HL-60/S4 (cell line): ENCODE data around the gene BICRA.
"Not testable (repeated sequence)": the region's sequence is repeated elsewhere in the genome, so short reads cannot be mapped to it uniquely, and the experiment has no call there.

Experiments
- in situ Hi-C: fragments of 300-500 bp; cut with MboI; formaldehyde crosslinking; loops from 2 replicates; pipeline ENCODE4 v1.14.3; 2022; ENCODE audit warnings: low sequenced_read_pairs

The BICRA gene

DNA sequence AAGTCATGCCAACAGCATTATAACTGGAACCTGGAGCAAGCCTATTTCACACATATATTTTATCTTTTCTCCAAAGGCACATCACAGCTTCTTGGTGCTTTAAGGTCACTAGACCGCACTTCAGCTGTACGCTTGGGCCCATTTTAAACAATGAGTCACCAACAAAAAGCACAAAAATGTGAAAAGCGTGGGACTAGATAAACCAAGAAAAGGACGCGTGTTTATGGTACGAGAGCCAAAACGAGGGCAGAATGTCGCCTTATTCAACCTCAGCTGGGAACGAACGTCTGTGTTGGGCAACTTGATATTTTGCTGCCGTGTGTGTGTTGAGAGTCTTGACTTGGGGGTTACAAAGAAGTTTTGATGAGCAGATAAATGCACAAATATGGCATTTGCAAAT is 95.1 kb downstream of the BICRA start:
- in situ Hi-C loops: no loop called here

DNA sequence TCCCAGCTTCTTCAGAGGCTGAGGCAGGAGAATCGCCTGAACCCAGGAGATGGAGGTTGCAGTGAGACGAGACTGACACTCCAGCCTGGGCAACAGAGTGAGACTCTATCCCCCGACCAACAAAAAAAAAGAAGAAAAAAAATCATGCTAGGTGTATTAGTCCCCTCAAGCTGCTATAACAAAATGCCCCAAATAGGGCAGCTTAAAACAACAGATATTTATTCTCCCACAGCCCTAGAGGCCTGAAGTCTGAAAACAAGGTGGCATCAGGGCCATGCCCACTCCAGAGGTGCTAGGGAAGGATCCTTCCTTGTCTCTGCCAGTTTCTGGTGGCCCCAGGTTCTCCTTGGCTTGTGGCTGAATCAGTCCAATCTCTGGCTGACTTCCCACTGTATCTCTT is 95.7 kb downstream of the BICRA start:
- in situ Hi-C loops: no loop called here

DNA sequence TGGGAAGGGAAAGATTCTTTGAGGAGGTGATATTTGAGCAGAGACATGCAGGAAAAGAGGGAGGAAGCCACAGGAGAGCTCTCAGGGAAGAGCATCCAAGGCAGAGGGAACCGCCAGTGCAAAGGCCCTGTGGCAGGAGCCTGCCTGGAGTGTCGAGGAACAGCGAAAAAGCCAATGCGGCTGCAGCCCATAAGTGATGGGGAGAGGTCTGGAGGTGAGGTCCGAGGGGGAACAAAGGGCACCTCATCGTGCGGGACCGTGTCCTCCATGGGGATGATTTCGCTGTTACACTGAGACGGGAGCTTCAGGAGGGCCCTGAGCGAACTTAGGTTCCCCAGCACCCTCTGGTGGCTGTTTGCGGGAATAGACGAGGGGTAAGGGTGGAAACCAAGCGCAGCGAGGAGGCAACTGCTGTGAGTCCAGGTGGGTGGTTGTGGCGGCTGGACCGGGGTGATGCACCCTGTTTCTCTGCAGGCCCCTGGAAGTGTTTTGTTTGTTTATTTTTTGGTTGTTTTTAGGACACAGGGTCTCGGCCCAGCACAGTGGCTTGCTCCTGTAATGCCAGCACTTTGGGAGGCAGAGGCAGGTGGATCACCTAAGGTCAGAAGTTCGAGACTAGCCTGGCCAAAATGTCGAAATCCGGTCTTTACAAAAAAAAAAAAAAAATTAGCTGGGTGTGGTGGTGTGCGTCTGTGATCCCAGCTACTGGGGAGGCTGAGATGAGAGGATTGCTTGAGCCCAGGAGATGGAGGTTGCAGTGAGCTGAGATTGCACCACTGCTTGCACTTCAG is 98.4 kb downstream of the BICRA start:
- in situ Hi-C loops: no loop called here

DNA sequence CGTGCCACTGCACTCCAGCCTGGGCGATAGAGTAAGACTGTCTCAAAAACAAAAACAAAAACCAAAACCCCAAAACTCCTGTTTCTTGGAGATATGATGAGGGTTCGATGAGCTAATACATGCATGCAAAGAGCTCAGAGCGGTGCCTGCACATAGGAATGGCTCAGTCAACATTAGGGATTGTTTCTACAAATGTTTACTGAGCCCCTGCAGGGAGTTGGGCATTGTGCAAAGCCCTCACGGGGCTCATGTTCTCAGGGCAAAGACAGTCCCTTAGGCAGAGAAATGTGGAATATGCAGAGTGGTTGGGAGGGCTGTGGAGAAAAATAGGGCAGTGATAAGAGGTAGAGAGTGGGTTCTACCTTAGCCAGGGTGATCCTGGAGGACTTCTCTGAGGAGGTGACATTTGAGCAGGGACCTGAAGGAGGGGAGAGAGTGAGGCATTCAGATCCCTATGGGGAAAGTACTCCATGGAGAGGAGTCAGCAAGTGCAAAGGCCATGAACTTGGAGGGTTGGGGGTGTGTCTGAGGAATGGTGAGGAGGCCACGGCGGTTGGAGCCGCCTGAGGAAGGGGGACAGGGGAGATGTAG is 102.8 kb downstream of the BICRA start:
- in situ Hi-C loops: no loop called here

DNA sequence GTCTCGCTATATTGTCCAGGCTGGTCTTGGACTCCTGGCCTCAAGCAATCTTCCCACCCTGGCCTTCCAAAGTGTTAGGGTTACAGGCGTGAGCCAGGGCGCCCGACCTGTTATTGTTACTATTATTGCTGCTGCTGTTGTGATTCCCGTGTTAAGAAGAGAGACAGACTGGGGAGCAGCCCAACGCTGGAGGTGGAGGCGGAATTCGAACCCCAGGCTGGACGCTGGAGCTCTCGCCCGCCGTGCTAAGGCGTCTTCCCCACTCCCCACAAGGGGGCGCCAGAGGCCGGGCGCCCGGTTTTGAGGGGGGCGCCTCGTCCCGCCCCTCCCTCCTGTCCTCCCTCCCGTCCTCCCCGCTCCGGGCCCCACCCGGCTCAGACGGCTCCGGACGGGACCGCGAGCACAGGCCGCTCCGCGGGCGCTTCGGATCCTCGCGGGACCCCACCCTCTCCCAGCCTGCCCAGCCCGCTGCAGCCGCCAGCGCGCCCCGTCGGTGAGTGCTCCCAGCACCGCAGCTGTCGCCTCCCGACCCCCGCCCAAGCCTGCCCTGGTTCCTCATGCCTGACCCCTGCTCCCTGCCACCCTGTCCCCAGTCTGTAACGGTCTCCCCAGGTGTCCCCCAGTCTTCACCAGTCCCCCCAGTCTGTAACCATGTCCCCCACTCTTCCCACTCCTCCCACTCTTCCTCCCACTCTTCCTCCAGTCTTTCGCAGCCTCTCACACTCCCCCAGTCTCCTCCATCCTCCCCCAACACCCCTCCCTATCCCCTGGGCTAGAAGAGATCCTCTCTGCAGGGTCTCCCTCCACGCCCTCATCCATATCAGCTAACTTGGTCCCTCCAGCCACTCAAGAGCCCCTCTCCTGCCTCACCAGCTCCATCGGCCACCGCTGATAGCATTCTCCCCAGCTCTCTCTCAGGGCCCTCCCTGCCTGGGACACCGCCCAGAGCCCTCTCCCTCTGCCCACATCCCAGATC is 104.4 kb downstream of the BICRA start, which contains the start of gene EHD2:
Gene EHD2, plus strand, starts transcription at position 377 of the 976 bp plus-strand sequence. CDS start 3,191 bp downstream, outside the sequence.
- in situ Hi-C loops: no loop called here

DNA sequence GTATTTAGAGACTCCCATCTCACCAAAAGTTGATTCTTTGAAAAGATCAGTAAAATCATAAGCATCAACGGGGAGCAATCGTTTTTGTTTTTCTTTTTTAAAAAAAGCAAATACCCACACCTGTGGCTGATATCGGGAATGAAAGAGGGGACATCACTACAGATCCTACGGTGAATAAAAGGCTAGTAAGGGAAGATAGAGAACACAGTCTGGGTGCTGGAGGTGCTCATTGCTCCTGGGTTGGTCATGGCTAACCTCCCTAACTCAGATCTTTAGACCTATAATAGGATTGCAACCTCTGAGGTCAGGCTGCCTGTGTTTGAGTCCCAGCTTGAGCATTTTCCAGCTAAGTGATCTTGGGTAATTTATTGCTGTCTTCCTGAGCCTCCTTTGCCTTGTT is 105.4 kb downstream of the BICRA start:
- in situ Hi-C loops: no loop called here

DNA sequence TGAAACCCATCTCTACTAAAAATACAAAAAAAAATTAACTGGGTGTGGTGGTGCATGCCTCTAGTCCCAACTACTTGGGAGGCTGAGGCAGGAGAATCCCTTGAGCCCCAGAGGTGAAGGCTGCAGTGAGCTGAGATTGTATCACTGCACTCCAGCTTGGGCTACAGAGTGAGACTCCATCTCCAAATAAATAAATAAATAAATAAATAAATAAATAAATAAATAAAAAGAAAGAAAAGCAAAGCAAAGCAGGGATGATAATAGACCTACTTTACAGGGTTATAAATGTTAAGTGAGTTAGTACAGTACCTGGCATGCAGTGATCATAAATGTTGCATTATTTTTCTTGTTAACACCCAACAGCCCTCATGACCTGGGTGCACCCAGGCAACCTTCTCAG is 105.9 kb downstream of the BICRA start:
- in situ Hi-C loops: not testable (repeated sequence)

DNA sequence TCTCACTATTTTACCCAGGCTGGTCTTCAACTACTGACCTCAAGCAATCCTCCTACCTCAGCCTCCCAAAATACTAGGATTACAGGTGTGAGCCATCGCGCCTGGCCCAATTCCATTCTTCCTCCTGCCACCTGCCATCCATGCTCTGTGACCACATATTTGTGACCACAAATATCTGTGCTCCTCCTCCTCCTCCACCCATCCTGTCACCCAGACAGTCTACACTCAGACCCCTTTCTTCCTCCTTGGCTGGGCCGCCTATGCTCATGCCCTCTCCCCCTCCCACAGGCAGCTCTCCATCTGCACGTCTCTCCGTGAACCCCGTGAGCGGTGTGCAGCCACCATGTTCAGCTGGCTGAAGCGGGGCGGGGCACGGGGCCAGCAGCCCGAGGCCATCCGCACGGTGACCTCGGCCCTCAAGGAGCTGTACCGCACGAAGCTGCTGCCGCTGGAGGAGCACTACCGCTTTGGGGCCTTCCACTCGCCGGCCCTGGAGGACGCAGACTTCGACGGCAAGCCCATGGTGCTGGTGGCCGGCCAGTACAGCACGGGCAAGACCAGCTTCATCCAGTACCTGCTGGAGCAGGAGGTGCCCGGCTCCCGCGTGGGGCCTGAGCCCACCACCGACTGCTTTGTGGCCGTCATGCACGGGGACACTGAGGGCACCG is 107.5 kb downstream of the BICRA start:
- in situ Hi-C loops: no loop called here

DNA sequence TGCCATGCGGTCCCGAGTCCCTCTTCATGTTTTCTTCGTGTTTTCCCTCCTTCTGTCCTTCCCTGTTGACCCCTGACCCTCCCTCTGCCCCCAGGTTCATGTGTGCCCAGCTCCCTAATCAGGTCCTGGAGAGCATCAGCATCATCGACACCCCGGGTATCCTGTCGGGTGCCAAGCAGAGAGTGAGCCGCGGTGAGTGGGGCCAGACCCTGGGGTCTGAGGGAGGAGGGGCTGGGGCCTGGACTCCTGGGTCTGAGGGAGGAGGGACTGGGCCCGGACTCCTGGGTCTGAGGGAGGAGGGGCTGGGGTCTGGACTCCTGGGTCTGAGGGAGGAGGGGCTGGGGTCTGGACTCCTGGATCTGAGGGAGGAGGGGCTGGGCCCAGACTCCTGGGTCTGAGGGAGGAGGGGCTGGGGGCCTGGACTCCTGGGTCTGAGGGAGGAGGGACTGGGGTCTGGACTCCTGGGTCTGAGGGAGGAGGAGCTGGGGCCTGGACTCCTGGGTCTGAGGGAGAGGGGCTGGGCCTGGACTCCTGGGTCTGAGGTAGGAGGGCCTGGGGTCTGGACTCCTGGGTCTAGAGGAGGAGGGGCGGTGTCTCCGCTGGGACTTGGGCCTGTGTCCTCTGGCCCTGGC is 109.6 kb downstream of the BICRA start:
- in situ Hi-C loops: not testable (repeated sequence)

DNA sequence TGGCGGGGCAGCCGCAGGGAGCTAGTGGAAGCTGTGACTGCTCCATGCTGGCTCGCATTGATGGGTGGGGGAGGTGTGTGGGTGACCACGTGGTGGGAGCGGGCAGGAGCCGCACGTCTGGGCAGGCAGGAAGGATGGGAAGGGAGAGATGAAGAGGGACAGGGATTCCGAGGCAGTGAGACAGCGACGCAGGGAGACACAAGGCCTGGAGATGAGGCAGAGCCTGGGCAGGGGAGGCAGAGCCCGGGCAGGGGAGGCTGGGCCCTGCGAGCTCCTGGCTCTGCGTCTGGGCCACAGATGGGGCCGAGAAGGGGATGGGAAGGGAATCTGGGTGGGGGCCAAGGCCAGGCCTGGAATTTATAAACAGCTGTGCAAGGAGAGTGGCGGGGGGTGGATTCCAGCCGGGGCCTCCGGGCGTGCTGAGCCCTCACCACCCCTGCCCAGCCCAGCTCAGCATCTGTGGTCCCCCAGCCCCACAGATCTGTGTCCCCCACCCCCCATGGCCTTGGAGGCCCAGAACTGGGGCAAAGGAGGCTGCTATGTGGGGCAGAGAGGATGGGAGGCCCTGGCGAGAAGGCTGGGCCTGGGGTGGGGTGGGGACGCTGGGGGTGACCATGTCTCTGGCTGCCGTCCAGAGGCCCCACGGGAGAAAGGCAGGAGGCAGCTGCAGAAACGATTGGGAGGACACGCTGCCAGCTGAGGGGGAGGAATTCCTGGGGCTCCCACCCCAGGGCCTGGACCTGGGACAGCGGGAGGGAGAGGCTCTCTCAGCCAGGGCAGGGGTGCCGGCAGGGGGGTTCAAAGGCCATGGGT is 110.3 kb downstream of the BICRA start:
- in situ Hi-C loops: no loop called here

DNA sequence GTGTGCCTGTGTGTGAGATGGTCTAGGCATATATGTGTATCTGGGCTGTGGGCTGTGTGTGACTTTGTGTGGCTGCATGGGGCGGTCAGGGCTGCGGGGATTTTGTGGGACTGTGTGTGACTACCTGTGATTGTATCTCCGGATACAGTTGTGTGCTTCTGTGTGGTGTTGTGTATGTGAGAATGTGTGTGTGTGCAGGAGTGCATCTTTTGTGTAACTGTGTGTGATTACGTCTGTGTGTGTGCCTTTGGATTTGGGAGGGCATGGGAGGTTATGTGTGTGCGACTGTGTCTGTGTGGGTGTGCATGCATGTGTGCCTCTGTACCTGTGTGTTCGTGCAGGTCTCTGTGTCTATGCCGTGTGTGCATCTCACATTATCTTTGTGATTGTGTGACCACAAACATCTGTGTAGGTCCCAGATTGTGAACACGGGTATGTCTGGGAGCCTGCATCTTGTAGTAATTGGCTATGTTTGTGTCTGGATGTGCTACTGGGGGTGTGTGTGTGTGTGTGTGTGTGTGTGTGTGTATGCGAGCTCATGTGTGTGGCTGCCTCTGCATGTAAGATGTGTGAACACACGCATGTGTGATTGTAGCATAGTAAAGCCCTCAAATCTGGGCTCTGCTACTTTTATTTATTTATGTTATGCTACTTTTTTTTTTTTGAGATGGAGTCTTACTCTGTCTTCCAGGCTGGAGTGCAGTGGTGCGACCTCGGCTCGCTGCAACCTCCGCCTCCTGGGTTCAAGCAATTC is 111.9 kb downstream of the BICRA start:
- in situ Hi-C loops: no loop called here

DNA sequence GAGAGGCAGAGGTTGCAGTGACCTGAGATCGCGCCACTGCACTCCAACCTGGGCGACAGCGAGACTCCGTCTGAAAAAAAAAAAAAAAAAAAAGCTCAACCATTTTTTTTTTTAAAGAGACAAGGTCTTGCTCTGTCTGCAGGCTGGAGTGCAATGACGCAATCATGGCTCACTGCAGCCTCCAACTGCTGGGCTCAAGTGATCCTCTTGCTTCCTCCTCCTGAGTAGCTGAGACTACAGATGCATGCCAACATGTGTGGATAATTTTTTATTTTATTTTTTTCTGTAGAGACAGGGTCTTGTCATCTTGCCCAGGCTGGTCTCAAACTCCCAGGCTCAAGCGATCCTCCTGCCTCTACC is 114.6 kb downstream of the BICRA start:
- in situ Hi-C loops: no loop called here

DNA sequence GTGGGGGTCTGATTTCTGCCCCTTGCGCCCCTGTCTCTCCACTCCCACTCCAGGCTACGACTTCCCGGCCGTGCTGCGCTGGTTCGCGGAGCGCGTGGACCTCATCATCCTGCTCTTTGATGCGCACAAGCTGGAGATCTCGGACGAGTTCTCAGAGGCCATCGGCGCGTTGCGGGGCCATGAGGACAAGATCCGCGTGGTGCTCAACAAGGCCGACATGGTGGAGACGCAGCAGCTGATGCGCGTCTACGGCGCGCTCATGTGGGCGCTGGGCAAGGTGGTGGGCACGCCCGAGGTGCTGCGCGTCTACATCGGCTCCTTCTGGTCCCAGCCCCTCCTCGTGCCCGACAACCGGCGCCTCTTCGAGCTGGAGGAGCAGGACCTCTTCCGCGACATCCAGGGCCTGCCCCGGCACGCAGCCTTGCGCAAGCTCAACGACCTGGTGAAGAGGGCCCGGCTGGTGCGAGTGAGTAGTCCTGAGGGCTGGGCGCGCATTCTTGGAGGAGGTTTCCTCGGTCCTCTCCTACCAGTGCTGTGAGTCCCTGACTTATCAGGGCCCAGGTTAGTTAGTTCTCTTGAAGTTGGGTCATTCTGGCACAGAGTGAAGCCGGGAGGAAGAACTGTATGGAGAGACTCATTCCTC is 116.9 kb downstream of the BICRA start:
- in situ Hi-C loops: no loop called here

DNA sequence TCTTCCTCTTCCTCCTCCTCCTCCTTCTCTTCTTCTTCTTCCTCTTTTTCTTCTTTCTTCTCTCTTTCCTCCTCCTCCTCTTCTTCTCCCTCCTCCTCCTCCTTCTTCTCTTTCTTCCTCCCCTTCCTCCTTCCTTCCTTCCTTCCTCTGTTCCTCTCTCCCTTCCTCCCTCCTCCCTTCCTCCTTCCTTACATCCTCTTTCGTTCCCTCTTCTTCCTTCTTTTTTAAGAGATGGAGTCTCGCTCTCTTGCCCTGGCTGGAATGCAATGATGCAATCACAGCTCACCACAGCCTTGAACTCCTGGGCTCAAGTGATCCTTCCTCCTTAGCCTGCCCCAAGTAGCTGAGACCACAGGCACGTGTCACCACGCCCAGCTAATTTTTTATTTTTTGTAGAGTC is 117.5 kb downstream of the BICRA start:
- in situ Hi-C loops: no loop called here

DNA sequence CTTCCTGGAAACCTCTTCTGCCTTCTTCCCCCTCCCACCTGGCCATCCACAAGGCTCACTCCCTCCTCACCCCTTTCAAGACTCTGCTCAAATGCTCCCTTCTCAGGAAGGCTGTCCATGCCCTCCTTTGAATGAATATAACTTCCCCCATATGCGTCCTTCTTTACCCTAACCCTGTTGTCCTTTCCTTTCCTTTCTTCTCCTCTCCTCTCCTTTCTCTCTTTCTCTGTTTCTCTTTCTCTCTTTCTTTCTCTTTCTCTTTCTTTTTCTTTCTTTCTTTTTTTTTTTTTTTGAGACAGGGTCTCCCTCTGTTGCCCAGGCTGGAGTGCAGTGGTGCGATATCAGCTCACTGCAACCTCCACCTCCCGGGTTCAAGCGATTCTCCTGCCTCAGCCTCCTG is 119.4 kb downstream of the BICRA start:
- in situ Hi-C loops: not testable (repeated sequence)

DNA sequence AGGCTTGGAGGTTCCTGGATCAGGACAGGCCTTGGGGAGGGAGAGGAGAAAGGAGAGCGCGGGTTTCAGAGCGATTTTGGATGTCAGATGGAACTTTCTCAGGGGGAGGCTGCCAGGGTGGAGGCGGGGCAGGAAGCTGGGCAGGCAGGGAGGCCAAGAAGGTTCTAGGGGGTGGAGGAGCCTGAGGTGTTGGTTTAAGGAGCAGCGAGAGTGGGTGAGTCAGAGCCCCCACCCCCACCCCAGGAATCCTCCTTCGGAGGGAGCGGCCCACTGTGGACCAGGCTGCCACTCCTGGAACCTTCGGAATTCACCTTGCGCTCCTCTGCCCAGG is 120.5 kb downstream of the BICRA start:
- in situ Hi-C loops: no loop called here

DNA sequence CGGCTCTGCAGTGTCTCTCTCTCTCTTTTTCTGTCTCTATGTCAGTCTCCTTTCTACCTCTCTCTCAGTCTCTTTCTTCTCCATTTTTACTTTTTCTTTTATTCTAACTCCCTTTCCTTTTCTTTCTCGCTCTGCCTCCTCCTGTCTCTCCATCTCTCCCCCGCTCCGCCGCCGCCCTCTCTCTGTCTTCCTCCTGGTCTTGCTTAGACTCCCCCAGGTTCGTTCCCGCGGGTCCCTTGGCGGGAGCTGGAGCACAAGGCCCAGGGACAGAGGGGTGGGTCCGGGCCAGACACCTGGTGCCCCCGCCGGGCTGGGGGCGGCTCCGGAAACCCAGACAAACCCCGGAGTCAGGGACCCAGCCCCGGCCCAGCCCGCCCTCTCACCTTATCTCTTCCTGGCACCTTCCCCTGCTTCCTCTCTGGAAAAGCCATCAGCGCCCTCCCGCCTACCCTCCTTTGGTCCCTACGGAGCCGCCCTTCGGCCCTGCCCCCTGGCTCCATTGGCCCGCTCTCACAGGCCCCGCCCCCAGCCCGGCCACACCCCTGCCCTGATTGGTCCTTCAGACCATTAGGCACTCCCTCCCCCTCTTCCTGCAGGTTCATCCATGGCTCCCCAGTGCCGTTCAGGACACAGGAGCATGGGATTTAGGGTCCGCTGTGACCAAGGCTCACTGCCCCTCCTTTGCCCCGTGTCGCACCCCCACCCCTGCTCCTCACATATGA is 121.0 kb downstream of the BICRA start:
- in situ Hi-C loops: no loop called here

DNA sequence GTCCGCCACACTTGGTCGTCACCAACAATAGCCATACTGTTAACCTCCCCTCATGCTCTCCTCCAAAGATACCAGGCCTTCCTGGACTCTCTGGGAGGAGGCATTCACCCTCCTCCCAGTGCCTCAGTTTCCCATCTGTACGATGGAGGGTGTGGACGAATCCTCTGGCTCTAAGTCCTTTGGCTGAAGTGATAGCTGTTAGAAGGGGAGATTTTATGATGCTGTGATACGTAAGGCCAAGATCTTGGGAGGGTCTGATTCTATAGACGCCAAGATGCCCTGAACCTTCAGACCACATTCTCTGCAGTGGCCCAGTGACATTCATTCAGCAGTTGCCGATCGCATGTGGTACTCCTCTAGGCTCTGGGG is 121.6 kb downstream of the BICRA start:
- in situ Hi-C loops: no loop called here
